Stimulated activated CD8-positive, alpha-beta memory T cell treated with anti-CD3 and anti-CD28 coated beads, Interleukin-2, amount 100 ng/mL, for 1 hour (primary cell): ENCODE data around the gene ALS2.
"Not testable (repeated sequence)": the region's sequence is repeated elsewhere in the genome, so short reads cannot be mapped to it uniquely, and the experiment has no call there.

Source experiments
- DNase-seq, 2 donors: peaks; one replicate each; pipeline ENCODE4 v3.0.0-alpha.2; 2020; ENCODE audit warnings: low read depth in 2 of 2

ALS2 gene

DNA sequence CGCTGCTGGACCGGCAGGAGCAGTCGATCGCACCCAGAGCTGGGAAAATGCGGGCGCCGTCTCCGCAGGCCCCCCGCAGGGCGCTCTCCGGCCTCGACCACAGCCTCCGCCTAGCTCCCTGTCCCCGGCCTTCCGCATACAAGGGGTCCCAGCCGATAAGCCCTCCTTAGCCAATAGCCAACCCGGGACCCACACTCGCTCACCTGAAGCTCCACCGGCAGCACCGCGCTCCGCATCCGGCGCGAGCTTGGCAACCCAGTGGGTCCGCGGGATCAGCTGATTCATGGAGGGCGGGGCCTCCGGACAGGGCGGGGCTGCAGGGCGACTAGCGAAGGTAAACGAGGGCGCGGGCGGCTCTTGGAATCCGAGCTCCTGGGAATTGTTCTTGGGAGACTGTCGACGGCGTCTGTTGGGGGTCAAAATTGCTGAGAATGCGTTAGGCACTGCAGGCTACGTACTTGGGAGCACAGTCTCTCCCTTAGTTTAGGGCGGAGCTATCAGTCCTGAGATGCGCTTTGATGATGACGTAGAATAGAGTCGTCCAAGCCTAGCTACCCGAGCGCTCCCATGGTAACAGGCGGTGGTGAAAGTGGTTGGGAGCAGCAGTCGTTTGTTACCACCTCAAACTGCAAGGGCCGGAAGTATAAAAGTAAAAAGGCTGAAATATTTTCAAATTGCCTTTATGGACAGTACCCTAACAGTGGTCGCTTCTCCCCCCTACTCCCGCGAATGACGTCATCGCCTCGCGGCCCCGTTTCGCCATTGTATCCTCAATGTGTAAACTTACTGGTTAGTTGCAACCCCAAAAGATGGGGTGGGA, at the start of gene ALS2:
ALS2 (minus strand) TSS at position 260 of the 820 bp plus-strand sequence. CDS start 12,048 bp downstream, outside the sequence.
- peak; percentile 86 to 88 for DNase-seq

DNA sequence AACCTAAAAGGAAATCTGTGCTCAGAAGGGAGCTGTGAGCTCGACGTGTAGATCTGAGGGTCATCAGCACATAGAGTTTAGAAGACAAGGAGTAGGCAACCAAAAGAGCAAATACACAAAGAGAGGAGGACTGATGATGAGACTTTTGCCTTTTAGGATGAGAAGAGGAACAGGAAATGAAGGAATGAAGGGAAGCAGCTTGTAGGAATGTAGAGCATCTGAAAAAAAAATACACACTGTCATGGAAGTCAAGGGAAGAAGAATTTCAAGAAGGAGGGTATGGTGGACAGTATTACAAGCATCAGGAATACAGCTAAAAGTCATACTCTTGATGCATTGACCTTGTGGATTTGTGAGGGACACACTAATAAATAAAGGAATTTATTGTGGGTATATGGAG, 47.5 kb upstream of the ALS2 start:
- DNase-seq: no peak

DNA sequence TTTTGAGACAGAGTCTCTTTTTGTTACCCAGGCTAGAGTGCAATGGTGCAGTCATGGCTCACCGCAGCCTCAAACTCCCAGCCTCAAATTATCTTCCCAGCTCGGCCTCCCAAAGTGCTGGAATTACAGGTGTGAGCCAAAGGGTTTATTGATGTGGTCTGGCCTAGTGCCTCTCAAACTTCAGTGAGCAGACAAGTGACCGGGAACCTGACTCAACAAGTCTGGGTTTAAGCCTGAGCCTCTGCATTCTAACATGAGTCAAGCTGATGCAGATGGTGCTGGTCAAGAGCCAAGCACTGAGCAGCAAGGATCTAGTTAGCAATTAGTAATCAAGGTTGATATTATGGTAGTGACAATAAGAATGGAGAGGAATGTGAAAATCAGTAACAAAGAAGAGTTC, 46.9 kb upstream of the ALS2 start:
- DNase-seq: no peak

DNA sequence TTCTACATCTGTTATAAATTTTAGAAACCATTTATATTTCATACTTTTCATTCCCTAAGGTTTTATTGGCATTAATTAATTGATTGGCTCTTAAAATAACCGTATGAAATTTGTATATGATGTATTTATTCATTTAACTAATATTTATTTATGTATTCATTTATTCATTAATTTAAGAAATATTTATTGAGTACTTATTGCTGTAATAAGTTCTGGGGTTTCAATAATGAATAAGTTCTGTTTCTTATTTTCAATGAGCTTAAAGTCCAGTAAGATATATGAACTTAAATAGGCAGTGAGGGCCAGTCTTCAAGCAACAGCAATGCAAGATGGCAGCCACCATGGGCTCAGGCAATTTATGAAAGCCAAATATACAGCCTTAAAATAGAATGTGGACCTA, 43.5 kb upstream of the ALS2 start:
- DNase-seq: no peak

DNA sequence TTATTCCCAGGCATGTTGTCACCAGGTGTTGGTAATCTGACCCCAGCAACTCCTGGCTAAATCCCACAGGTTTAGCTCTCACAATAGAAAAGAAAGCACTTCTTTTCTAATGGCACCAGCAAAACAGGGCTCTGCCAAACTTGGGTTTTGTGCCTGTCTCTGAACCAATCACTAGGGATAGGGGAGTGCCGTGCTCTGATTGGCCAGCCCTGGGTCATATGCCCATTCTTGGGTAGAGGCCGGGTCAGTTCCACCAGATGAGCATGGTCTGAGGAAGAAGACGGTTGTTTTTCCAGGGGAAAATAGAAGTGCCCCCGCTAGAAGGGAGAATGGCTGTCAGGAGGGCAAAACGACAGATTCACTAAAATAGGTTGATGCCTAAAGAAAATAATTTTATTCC, 40.3 kb upstream of the ALS2 start:
- DNase-seq: no peak

DNA sequence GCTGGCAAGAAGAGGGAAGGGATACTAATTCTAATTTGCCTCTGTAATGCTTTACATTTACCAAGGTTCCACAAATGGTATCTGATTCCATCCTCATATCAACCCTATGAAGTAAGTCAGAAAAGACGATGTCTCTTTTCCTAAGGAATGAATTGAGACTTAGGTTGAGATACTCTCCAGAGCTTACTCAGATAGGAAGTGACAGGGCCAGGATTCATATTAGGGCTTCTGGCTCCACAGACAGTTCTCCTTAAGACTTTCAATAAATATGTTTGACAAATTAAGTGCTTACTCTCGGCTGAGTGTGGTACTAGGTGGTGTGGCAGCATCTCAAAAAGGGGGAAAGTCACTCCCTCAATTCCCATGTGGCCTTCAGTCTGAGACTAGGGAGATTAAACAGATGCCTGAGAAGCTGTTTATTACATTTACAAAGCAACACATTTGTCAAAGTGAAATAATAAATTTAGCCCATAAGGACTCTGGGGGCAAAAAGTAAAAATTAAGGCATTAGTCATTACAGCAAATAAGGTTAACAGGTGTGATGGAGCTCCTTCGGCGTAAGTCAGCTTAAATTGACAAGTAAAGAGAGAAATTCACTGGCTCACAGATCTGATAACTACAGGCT, 39.8 kb upstream of the ALS2 start:
- DNase-seq: no peak

DNA sequence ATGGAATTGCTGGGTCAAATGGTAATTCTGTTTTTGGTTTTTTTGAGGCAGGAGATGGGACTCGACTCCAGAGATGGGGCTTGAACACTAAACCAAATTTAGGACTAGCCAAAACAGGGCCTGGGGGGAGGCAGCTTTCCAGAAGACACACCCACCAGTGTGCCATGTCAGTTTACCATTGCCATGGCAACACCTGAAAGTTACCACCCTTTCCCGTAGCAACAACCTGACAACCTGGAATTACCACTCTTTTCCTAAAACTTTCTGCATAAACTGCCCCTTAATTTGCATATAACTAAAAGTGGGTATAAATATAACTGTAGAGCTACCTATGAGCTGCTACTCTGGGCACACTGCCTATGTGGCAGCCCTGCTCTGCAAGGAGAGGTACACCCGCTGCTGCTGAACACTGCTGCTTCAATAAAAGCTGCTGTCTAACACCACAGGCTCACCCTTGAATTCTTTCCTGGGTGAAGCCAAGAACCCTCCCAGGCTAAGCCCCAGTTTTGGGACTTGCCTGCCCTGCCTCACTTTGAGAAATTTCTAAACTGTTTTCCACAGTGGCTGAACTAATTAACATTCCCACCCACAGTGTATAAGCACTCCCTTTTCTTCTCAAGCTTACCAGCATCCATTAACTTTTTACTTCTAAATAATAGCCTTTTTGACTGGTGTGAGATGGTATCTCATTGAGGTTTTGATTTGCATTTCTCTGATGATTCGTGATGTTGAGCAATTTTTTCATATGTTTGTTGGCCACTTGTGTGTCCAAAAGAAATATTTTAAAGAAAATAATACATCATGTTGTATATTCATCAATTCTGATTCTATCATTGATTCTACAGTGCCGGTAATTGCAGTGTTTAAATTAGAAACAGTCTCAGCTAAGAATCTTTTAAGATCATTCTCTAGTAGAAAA, 36.2 kb upstream of the ALS2 start:
- DNase-seq: no peak

DNA sequence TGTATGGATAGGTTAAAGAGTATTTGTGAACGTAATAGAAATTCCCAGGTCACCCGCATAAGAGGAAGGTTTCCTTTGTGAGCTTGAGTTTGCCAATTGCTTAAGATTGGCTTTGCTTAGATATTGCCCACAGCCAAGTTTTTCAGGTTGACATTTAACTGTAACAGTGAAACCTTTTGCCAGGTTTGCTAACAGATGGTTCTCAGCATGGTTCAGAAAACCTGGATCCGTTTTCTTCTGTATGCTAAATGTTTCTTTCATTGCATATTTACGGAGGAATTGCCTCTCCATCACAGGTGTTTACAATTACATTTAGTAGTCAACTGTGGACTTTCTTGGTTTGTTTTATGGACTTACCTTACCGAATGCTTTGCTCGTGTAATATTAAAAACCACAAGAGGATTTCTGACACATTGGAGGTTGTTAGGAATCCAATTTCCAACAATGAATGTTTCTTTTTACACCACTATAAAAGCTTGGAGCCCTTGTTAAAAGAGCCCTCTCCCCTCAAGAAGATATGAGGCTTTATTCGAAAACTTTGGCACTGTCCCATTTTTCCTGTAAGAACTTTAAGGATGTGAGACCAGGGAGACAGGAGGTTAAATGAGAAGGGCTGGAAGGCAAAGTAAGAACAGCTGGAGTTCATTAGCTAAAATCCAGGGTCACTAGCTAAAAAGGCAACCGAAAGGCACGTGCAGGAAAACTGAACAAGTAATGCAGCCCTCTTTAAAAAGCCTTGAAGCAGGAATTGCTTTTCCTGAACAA, 33.4 kb upstream of the ALS2 start:
- DNase-seq: no peak

DNA sequence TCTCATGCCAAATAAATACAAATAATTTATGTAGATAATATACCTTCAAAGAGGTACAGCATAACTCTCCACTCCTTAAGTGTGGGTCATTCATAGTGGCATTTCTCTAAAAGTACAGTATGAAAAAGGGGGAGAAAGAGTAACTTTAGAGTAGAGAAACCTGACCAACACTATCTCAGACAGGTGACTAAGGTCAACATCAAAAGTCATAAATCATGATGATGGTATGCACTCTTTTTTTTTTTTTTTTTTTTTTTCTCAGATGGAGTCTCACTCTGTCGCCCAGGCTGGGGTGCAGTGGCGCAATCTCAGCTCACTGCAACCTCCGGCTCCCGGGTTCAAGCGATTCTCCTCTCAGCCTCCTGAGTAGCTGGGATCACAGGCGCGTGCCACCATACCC, 29.9 kb upstream of the ALS2 start:
- DNase-seq: not testable (repeated sequence)

DNA sequence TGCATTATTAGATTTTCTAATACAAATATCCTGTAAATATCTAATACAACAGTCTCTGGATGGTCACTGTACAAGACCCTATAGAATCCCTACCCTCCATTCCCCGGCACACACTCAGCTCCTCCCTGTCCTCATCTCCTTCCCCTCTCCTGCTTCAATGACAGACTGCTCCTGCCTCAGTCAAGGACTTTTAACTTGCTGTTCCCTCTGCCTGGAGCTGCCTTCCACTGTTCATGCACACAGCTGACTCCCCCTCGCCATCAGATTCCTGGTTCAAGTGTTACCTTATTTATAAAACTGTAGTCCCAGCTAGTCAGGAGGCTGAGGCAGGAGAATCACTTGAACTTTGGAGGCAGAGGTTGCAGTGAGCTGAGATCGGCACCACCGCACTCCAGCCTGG, 28.9 kb upstream of the ALS2 start:
- DNase-seq: no peak

DNA sequence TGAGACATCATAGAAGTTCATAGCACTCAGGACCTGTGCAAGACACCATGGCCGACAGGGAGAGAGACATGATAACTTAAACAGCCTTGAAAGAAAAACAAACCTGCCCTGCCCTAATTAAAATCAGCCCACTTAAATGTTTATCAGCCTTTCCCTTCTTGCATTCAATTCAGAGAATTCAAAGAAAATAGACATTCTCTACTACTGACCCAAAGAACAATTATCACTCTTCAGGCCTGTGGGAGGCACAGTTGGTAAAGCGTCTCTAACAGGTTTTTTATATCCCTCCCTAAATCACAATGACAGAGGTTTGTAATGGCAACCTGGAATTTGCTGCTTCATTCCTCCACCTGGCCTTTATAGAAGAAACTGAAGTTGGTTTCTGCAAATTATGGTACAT, 27.3 kb upstream of the ALS2 start:
- DNase-seq: no peak

DNA sequence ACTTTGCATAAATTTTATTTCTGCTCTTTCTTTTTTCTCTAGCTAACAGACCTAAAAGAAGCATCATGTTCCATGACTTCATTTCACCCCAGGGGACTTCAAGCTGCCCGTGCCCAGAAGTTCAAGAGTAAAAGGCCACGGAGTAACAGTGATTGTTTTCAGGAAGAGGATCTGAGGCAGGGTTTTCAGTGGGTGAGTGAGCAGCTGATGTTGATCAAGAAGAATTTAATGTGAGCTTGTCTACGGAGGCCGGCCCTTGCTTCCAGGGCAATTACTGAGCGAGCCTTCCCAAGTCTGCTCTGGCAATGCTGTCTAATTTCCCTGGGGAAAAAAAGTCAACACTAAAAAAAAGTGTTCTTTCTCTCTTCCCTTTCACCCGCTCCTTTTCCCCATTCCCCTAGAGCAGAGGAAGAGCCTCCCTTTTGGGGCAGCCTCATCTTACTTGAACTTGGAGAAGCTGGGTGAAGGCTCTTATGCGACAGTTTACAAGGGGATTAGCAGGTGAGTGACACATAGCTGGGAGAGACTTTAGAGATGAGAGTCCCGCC, 26.8 kb upstream of the ALS2 start:
- no peak for DNase-seq

DNA sequence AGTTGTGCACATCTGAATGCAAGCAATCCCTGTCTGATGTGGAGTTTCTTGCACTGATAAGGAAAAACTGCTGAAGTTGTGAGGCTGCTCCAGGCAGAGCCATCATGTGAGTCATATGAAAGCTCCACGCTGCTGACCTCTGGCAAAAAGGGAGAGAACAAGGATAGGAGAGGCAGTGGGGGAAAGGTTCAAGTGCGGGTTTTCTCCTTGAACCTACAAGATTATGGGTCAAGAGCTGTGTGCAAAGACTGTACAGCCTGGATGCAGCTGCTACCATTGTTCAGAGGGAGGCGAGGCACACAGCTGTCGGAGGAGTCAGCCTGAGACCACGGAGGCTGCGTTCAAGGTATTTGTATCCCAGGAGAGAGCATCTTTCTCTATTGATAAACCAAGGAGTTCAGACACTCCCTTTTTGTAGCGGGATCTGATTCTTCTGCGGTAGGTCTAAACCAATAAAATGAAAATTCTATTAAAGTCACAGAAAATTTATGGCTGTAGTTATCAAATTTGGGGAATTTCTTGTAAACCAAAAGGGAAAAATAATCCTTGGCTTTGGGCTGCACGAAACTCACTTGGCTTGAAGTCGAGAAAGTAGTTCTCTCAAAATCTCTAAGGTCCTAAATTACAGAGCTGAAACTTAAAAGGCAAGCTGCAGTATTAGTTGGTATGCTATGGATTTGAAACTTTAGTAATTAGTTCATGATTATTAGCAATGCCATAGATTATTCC, 25.9 kb upstream of the ALS2 start, which contains the start of gene CDK15:
CDK15 (plus strand) TSS at position 96 of the 729 bp plus-strand sequence; CDS start at position 224, 128 bp downstream.
- DNase-seq: no peak

DNA sequence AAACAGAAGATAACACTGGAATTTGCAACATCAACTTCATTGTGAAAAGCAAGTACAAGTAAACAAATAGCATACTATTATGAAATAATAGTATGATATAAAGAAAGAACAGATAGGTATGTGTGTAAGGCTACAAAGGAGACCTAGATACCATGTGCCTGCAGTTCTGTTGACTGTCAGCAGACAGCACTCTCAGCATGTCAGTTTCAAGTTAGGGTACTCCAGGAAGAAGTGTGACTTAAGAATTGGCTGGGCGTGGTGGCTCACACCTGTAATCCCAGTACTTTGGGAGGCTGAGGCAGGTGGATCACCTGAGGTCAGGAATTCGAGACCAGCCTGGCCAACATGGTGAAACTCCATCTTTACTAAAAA, 18.2 kb upstream of the ALS2 start:
- DNase-seq: not testable (repeated sequence)

DNA sequence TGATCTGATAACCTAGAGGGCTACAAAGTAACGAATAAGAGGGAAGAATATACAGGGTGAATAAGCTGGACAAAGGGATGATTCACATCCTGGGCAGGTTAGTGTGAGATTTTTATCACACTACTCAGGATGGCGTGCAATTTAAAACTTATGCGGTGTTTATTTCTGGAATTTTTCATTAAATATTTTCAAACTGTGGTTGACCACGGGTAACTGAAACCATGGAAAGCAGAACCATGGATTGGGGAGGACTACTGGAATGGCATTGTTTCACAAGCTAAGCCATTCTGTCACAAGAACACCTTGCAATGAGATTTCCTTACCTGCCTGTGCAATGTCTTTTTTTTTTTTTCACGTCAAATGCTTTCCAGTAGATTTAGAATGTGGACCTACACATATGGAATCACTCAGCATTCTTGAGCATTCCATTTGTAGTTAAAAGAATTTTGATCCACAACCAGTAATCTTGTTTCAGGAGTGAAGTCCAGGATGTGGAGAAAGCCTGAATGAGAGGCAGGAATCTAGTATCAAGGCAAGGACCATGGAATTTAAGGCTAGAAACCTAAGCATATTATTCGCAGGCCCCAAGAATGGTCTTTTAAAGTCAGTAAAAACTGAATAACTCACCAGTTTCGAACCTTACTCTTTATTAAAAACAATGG, 17.6 kb upstream of the ALS2 start:
- no peak for DNase-seq

DNA sequence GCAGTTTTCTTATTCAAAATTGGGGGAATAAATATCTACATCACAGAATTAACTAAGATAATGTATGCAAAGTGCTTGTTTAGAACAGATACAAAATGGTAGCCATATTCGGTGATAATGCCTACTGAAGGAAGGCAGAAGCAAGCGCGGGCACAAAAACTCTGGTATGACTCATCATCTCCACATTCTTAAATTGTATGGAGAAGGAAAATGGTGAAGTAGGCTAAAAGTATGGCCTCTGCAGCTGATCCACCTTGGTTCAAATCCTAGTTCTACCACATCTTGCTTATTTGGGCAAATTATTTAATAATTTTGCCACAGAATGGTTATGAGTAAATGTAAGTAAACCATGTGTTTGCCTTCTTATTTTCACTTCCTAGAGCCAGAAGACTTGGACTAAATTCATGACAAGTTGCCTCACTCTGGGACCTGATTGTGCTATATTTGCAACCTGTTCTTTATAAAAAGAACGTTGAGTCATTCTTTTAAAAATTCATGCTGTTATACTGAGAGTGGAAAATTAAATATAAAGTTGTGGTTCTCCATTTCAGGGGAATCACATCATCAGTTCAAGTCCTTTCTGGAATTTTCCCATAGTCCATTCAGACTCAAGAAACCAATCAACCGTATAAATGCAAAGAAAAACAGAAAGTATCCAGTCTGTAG, 16.6 kb upstream of the ALS2 start:
- DNase-seq: no peak

DNA sequence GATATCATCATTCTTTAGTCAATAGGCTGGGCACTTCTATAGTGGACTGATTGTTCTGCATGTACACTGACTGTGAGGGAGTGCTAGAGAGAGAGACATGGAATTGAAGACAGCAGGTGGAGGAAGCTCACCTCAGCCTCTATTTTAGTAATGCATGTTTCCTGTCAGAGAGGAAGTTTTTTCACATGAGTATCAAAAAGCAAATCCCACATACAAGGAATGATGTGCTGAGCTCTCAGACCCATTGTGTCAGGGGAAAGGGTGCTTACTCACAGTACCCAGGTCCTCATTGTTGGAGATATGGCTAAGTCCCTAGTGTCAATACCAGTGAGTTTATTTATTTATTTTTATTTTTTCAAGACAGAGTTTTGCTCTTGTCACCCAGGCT, 15.7 kb upstream of the ALS2 start:
- DNase-seq: no peak

DNA sequence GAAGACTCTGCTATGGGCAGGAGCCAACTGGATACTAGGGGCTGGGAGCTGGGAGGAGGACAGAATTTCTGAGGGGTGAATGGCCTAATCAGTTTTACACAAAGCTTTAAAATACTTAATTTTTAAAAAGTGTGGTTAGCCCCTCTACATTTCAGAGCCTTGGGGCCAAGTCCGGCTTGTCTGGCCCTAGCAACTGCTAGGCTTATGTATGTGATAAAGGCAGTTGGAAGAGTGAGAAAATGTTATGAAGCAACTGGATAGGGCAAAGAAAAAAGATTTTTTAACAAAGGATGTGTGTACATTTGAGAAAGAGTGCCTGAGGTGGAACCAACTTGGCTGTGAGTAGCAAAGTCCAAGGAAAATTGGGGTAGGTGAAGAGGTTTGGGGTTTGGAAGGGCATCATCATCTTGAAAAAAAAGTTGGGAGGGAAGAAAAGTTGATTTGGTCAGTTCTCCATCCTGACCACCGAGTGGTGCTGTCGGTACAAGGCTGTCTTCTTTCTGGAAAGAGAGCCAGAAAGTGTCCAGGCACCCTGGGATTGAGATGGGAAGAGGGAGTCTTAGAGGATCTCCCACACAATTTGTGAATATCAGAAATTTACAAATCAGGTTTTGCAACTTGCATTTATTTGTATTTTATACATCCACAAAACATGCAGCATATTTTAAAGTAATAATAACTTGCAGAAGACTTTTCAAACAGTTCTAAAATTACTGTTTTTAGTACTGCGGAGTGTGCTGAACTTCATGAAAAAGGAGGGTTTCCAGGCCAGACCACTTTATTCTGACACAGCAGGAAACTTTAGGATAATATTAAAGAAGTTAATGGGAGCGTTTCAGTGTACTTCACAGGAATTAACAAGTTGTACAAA, 15.1 kb upstream of the ALS2 start:
- no peak for DNase-seq

DNA sequence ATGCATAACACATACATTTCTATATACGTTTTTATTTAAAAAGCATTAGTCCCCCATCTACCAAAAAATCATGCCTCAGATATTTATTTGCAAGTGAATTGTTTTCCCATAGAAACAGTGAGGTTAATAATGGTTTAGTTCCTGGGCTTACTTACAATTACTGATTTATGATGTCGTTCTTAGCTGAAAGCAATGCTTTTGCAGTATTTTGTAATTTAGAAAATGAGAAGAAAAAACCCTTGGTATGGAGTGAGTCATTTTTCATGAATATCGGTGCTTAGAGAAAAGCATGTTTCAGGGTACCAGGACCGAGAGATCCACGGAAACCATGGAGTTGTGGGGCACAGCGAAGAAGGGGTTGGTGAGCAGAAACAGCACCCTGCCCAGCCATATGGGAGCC, 13.6 kb upstream of the ALS2 start:
- no peak for DNase-seq
